Cardiac muscle cell (in vitro differentiated cells and primary cell): Measurements from ENCODE around the gene LRP8. TPM values are rescaled to one million over a fixed set of nuclear protein-coding genes. Genes with fewer than 3 reads are reported as not detected.
"Not testable (repeated sequence)": the region's sequence is repeated elsewhere in the genome, so short reads cannot be mapped to it uniquely, and the experiment has no call there.

Experiments used
- DNase-seq, 2 donors: peaks; one replicate each; pipeline versions ENCODE4 v3.0.0 to v3.0.0-alpha.2; 2010 to 2017; ENCODE audit warnings: low read depth in 1 of 2, low spot score in 1 of 2
- H3K27ac ChIP-seq: fragments of 200-600 bp; sonication (generic); 2 replicates; pipeline ENCODE4 v1.5.1; 2016
- H3K27me3 ChIP-seq: fragments of 200-600 bp; sonication (generic); 2 replicates; pipeline ENCODE4 v1.6.0; 2016; ENCODE audit warnings: control low read depth
- H3K36me3 ChIP-seq: fragments of 200-600 bp; sonication (generic); 2 replicates; pipeline ENCODE4 v1.5.1; 2016; ENCODE audit warnings: control low read depth
- H3K4me1 ChIP-seq: fragments of 200-600 bp; sonication (generic); 2 replicates; pipeline ENCODE4 v1.8.1; 2017; ENCODE audit warnings: low read depth, mild to moderate bottlenecking, mixed run types
- H3K4me3 ChIP-seq: fragments of 200-600 bp; sonication (generic); 2 replicates; pipeline ENCODE4 v1.5.1; 2016; ENCODE audit warnings: mild to moderate bottlenecking
- H3K9me3 ChIP-seq: fragments of 200-600 bp; sonication (generic); 2 replicates; pipeline ENCODE4 v1.5.1; 2017; ENCODE audit warnings: low read depth, mild to moderate bottlenecking, control low read depth
- CTCF ChIP-seq: IDR thresholded peaks from 2 replicates; pipeline ENCODE4 v1.5.1; 2012; ENCODE audit warnings: low read depth, mild to moderate bottlenecking, low read length
- polyA plus RNA-seq: library from polyadenylated mRNA; unstranded; fragments of >200 nt; fragmentation: Nextera tagmentation; extraction: Ambion mirVana; gene quantifications from 2 replicates; pipeline ENCODE4 v1.2.1, GENCODE V29; 2016
- total RNA-seq: library from RNA; depleted of rRNA; stranded (reverse); fragments of >200 nt; gene quantifications from 2 replicates; pipeline ENCODE4 v1.2.3, GENCODE V29; 2016

Gene LRP8
- total and polyA plus RNA-seq, 2 experiments from 2014 or later, result 5.4 to 9.7 TPM

- Histone ChIP-seq H3K27me3 (no peaks in the 10 kb centered on the region), H3K9me3 (no peaks in the 10 kb centered on the region), H3K4me3 (no peak overlapping the region), H3K4me1 (peaks cover 34% of the 10 kb centered on the region), H3K27ac (no peak overlapping the region), H3K36me3 (no peaks in the 10 kb centered on the region)
- DNase-seq, result no peak
- TF ChIP-seq CTCF, result no peak
Measured at GRCh38 chr1:53286955-53287354, 40.9 kb downstream of the LRP8 start.

- H3K4me1 ChIP-seq, result peaks cover 33% of the 10 kb centered on the region
- no peaks in the 10 kb centered on the region for H3K27me3 ChIP-seq
Measured at GRCh38 chr1:53285969-53286760, 41.7 kb downstream of the LRP8 start.

GRCh38 chr1:53285546-53285945 is 42.3 kb downstream of the LRP8 start:
- Histone ChIP-seq H3K36me3 (no peaks in the 10 kb centered on the region), H3K27me3 (no peaks in the 10 kb centered on the region), H3K4me1 (peaks cover 33% of the 10 kb centered on the region), H3K4me3 (no peak overlapping the region), H3K27ac (no peak overlapping the region), H3K9me3 (no peaks in the 10 kb centered on the region)
- TF ChIP-seq CTCF, result no peak
- no peak for DNase-seq

More at GRCh38 chr1:53285969-53286760, 41.7 kb downstream of the LRP8 start:
- Histone ChIP-seq H3K9me3 (no peaks in the 10 kb centered on the region), H3K27ac (no peak overlapping the region), H3K4me3 (no peak overlapping the region), H3K36me3 (no peaks in the 10 kb centered on the region)
- DNase-seq, result no peak
- TF ChIP-seq CTCF, result no peak

GRCh38 chr1:53284224-53285020 is 43.4 kb downstream of the LRP8 start:
- DNase-seq, result no peak
- Histone ChIP-seq H3K36me3 (no peaks in the 10 kb centered on the region), H3K27me3 (no peaks in the 10 kb centered on the region), H3K4me1 (peaks cover 33% of the 10 kb centered on the region), H3K4me3 (no peak overlapping the region), H3K9me3 (no peaks in the 10 kb centered on the region), H3K27ac (no peak overlapping the region)
- no peak for TF ChIP-seq CTCF

- H3K4me3 ChIP-seq, H3K9me3 ChIP-seq, H3K27me3 ChIP-seq, H3K27ac ChIP-seq, DNase-seq, H3K36me3 ChIP-seq: not testable (repeated sequence)
- peaks cover 29% of the 10 kb centered on the region for H3K4me1 ChIP-seq
Measured at GRCh38 chr1:53283156-53283555, 44.7 kb downstream of the LRP8 start.

- H3K36me3 ChIP-seq, result no peaks in the 10 kb centered on the region
- H3K9me3 ChIP-seq, result no peaks in the 10 kb centered on the region
- no peaks in the 10 kb centered on the region for H3K27me3 ChIP-seq
- no peak overlapping the region for H3K4me3 ChIP-seq
- TF ChIP-seq CTCF, result no peak
- DNase-seq, result no peak
- no peak overlapping the region for H3K27ac ChIP-seq
- peaks cover 20% of the 10 kb centered on the region for H3K4me1 ChIP-seq
Measured at GRCh38 chr1:53281133-53281532, 46.7 kb downstream of the LRP8 start.
